ENCODE measurements around the gene TTC17.

DNA sequence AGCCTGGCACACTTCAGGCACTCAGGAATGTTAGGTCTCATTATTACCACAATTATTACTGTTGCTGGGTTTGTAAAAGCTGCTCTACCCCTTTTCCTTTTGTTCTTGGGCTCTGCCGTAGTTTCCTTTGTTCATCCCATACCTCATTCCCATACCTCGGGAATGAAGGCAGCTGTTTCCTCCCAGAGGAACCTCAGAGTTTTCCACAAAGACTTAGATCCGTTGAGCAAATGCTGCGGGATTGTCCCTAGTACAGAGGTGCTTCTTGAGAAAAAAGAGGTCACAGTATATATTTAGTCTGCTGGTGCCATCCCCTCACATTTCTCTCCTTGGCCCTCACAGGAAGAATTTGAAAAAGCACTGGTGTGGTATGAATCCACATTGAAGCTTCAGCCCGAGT lies 134.7 kb downstream of the TTC17 start:
- TF ChIP-seq, protein P1, sequence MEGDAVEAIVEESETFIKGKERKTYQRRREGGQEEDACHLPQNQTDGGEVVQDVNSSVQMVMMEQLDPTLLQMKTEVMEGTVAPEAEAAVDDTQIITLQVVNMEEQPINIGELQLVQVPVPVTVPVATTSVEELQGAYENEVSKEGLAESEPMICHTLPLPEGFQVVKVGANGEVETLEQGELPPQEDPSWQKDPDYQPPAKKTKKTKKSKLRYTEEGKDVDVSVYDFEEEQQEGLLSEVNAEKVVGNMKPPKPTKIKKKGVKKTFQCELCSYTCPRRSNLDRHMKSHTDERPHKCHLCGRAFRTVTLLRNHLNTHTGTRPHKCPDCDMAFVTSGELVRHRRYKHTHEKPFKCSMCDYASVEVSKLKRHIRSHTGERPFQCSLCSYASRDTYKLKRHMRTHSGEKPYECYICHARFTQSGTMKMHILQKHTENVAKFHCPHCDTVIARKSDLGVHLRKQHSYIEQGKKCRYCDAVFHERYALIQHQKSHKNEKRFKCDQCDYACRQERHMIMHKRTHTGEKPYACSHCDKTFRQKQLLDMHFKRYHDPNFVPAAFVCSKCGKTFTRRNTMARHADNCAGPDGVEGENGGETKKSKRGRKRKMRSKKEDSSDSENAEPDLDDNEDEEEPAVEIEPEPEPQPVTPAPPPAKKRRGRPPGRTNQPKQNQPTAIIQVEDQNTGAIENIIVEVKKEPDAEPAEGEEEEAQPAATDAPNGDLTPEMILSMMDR (IDR thresholded peaks at IDR 0.05): no peak
- no peak for TF ChIP-seq POLR2A (IDR thresholded peaks at IDR 0.05)
